MM.1S (cell line): ENCODE data around the gene PHLPP2.

Experiments
- DNase-seq: peaks from one replicate; pipeline ENCODE4 v3.0.0-alpha.2; 2015
- H2AFZ ChIP-seq: fragments of 300-600 bp; sonication (generic); 2 replicates; pipeline ENCODE4 v1.6.0; 2016; ENCODE audit warnings: antibody characterized with exemption, low read length
- H3F3A ChIP-seq: fragments of 300-600 bp; sonication (generic); 2 replicates; pipeline ENCODE4 v1.6.1; 2016; ENCODE audit warnings: mild to moderate bottlenecking, antibody characterized with exemption, low read length, moderate library complexity, mixed read lengths; ENCODE audit not compliant: insufficient read depth
- H3K27ac ChIP-seq: fragments of 300-600 bp; sonication (generic); 2 replicates; pipeline ENCODE4 v1.5.1; 2016; ENCODE audit warnings: mild to moderate bottlenecking, low read length
- H3K27me3 ChIP-seq: fragments of 300-600 bp; sonication (generic); replicated peaks from 2 replicates; pipeline ENCODE4 v1.6.0; 2016; ENCODE audit warnings: low read length; ENCODE audit not compliant: insufficient read depth
- H3K36me3 ChIP-seq: fragments of 300-600 bp; sonication (generic); replicated peaks from 2 replicates; pipeline ENCODE4 v1.6.1; 2016; ENCODE audit warnings: mild to moderate bottlenecking, low read length, mixed read lengths; ENCODE audit not compliant: insufficient read depth
- H3K4me1 ChIP-seq: fragments of 300-600 bp; sonication (generic); 2 replicates; pipeline ENCODE4 v1.6.1; 2016; ENCODE audit warnings: low read length, mixed read lengths
- H3K4me2 ChIP-seq: fragments of 300-600 bp; sonication (generic); 2 replicates; pipeline ENCODE4 v1.6.0; 2016; ENCODE audit warnings: low read depth, low read length
- H3K4me3 ChIP-seq: fragments of 300-600 bp; sonication (generic); 2 replicates; pipeline ENCODE4 v1.5.1; 2016; ENCODE audit warnings: low read length, mixed read lengths
- H3K79me2 ChIP-seq: fragments of 300-600 bp; sonication (generic); 2 replicates; pipeline ENCODE4 v1.6.1; 2016; ENCODE audit warnings: mixed run types, low read length, mixed read lengths
- H3K9ac ChIP-seq: fragments of 300-600 bp; sonication (generic); 2 replicates; pipeline ENCODE4 v1.6.1; 2016; ENCODE audit warnings: low read length, mixed read lengths
- H3K9me2 ChIP-seq: fragments of 300-600 bp; sonication (generic); replicated peaks from 2 replicates; pipeline ENCODE4 v1.6.1; 2016; ENCODE audit warnings: mild to moderate bottlenecking, low read length, mixed read lengths; ENCODE audit not compliant: insufficient read depth
- H3K9me3 ChIP-seq: fragments of 300-600 bp; sonication (generic); replicated peaks from 2 replicates; pipeline ENCODE4 v1.6.1; 2016; ENCODE audit warnings: mild to moderate bottlenecking, low read length, mixed read lengths; ENCODE audit not compliant: insufficient read depth
- H4K20me1 ChIP-seq: fragments of 300-600 bp; sonication (generic); 2 replicates; pipeline ENCODE4 v1.6.1; 2016; ENCODE audit warnings: mild to moderate bottlenecking, low read length, moderate library complexity, mixed read lengths; ENCODE audit not compliant: insufficient read depth
- EZH2 ChIP-seq: fragments of 300-600 bp; sonication (generic); optimal IDR thresholded peaks from 2 replicates; pipeline ENCODE3; 2017; ENCODE audit warnings: low read depth, mild to moderate bottlenecking, antibody characterized with exemption, low read length, mixed read lengths
- EZH2phosphoT487 ChIP-seq: fragments of 300-600 bp; sonication (generic); IDR thresholded peaks from 2 replicates; pipeline ENCODE4 v1.6.1; 2018; ENCODE audit warnings: antibody characterized with exemption, low read length
- TF ChIP-seq, protein P1 (sequence below): fragments of 300-600 bp; sonication (generic); IDR thresholded peaks from 2 replicates; pipeline ENCODE4 v1.5.1; 2016; ENCODE audit warnings: antibody characterized with exemption, low read length, mixed read lengths

The PHLPP2 gene

GRCh38 chr16:71737501-71737900, 13.0 kb upstream of the PHLPP2 start:
- Histone ChIP-seq H3K9ac (no peak overlapping the region), H3K27ac (no peak overlapping the region), H3K36me3 (0 out of 2 replicates have a peak, but pooled peaks cover 11% of the 10 kb centered on the region), H3K4me1 (no peaks in the 10 kb centered on the region), H2AFZ (no peak overlapping the region), H3K79me2 (no peaks in the 10 kb centered on the region), H4K20me1 (no peaks in the 10 kb centered on the region; the same call in 1 of the 2 replicates), H3K9me3 (no peaks in the 10 kb centered on the region), H3K4me2 (no peak overlapping the region), H3K27me3 (no peaks in the 10 kb centered on the region), H3K9me2 (no peaks in the 10 kb centered on the region), H3F3A (no peaks in the 10 kb centered on the region), H3K4me3 (no peak overlapping the region)
- DNase-seq, result no peak
- TF ChIP-seq, protein P1, sequence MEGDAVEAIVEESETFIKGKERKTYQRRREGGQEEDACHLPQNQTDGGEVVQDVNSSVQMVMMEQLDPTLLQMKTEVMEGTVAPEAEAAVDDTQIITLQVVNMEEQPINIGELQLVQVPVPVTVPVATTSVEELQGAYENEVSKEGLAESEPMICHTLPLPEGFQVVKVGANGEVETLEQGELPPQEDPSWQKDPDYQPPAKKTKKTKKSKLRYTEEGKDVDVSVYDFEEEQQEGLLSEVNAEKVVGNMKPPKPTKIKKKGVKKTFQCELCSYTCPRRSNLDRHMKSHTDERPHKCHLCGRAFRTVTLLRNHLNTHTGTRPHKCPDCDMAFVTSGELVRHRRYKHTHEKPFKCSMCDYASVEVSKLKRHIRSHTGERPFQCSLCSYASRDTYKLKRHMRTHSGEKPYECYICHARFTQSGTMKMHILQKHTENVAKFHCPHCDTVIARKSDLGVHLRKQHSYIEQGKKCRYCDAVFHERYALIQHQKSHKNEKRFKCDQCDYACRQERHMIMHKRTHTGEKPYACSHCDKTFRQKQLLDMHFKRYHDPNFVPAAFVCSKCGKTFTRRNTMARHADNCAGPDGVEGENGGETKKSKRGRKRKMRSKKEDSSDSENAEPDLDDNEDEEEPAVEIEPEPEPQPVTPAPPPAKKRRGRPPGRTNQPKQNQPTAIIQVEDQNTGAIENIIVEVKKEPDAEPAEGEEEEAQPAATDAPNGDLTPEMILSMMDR, result no peak
- TF ChIP-seq EZH2 (no peak), EZH2phosphoT487 (no peak)

GRCh38 chr16:71734511-71734910, 10.0 kb upstream of the PHLPP2 start:
- no peak overlapping the region for H3K27ac ChIP-seq
- TF ChIP-seq EZH2phosphoT487, result no peak
- TF ChIP-seq EZH2, result no peak
- TF ChIP-seq, protein P1, result no peak
- H3K4me3 ChIP-seq, result no peak overlapping the region
- H3K9ac ChIP-seq, result no peak overlapping the region
- no peaks in the 10 kb centered on the region for H3K4me1 ChIP-seq
- no peaks in the 10 kb centered on the region for H3F3A ChIP-seq
- H3K36me3 ChIP-seq, result 0 out of 2 replicates have a peak, but pooled peaks cover 18% of the 10 kb centered on the region
- DNase-seq, result no peak
- no peaks in the 10 kb centered on the region; the same call in 1 of the 2 replicates for H4K20me1 ChIP-seq
- no peaks in the 10 kb centered on the region for H3K79me2 ChIP-seq
- no peaks in the 10 kb centered on the region for H3K27me3 ChIP-seq
- H3K9me3 ChIP-seq, result no peaks in the 10 kb centered on the region
- H3K4me2 ChIP-seq, result no peak overlapping the region
- no peaks in the 10 kb centered on the region for H3K9me2 ChIP-seq
- H2AFZ ChIP-seq, result no peak overlapping the region

DNA sequence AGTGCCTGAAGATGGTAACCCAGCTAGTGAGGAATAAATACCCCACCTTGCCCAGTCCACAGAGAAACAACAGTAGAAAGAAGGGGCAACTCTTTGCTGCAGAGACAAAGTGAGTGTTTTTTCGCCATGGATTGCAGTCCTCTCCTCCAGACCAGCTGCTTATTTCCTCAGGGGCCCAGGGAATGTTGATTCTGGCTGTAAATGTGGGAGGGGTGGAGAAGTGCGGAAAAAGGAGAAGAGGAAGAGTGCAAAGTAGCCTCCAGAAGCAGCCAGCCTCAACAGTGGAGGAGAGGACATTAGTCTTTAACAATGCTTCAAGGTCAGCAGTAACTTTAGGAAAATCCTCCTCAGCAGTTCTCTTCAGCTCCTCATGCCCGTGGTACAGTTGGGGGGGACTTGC, 8.1 kb upstream of the PHLPP2 start:
- DNase-seq, result no peak
- Histone ChIP-seq H3K4me3 (no peak overlapping the region), H3K36me3 (0 out of 2 replicates have a peak, but pooled peaks cover 10% of the 10 kb centered on the region), H2AFZ (no peak overlapping the region), H3F3A (no peaks in the 10 kb centered on the region), H4K20me1 (no peaks in the 10 kb centered on the region; the same call in 1 of the 2 replicates), H3K27me3 (no peaks in the 10 kb centered on the region), H3K9me3 (no peaks in the 10 kb centered on the region), H3K79me2 (no peaks in the 10 kb centered on the region), H3K4me2 (no peak overlapping the region), H3K9me2 (no peaks in the 10 kb centered on the region), H3K9ac (no peak overlapping the region), H3K4me1 (no peaks in the 10 kb centered on the region), H3K27ac (no peak overlapping the region)
- TF ChIP-seq, protein P1, result no peak
- no peak for TF ChIP-seq EZH2
- TF ChIP-seq EZH2phosphoT487, result no peak
